Activated CD8-positive, alpha-beta memory T cell treated with anti-CD3 and anti-CD28 coated beads for 36 hours (primary cell): ENCODE data around the gene GGT5. TPM values are rescaled to one million over a fixed set of nuclear protein-coding genes. Genes with fewer than 3 reads are reported as not detected.
"Not testable (repeated sequence)": the region's sequence is repeated elsewhere in the genome, so short reads cannot be mapped to it uniquely, and the experiment has no call there.

Experiments
- CTCF ChIA-PET: fragments of 350-600 bp; sonication (Branson Sonifier 250); formaldehyde crosslinking; loops from one replicate; lab custom pipeline; 2021; ENCODE audit warnings: antibody characterized with exemption; lab: Charles Lee
- POLR2A ChIA-PET: fragments of 350-600 bp; sonication (Branson Sonifier 250); formaldehyde crosslinking; loops from one replicate; lab custom pipeline; 2021; ENCODE audit warnings: antibody characterized with exemption; lab: Charles Lee
- total RNA-seq, 2 experiments: library from RNA; stranded (reverse); gene quantifications; one replicate each; pipeline ENCODE4 v1.2.3, GENCODE V29; 2021

Gene GGT5
- total RNA-seq, 2 experiments from 2014 or later, result not detected

GRCh38 chr22:24189249-24190158, 55.4 kb downstream of the GGT5 start:
- CTCF ChIA-PET, result interaction anchor here (0.5 to 1.6 kb wide), 8 partner anchors 9 to 453 kb away, joined by 3 to 5 read pairs (median 3); no protein-coding TSS in a partner anchor

GRCh38 chr22:24188705-24189248, 56.1 kb downstream of the GGT5 start:
- POLR2A ChIA-PET, result no interaction called here
- CTCF ChIA-PET, result interaction anchor here (0.5 to 1.5 kb wide), 2 partner anchors 81 to 453 kb away, joined by 3 to 4 read pairs; no protein-coding TSS in a partner anchor

More at GRCh38 chr22:24189249-24190158, 55.4 kb downstream of the GGT5 start:
- POLR2A ChIA-PET, result no interaction called here

DNA sequence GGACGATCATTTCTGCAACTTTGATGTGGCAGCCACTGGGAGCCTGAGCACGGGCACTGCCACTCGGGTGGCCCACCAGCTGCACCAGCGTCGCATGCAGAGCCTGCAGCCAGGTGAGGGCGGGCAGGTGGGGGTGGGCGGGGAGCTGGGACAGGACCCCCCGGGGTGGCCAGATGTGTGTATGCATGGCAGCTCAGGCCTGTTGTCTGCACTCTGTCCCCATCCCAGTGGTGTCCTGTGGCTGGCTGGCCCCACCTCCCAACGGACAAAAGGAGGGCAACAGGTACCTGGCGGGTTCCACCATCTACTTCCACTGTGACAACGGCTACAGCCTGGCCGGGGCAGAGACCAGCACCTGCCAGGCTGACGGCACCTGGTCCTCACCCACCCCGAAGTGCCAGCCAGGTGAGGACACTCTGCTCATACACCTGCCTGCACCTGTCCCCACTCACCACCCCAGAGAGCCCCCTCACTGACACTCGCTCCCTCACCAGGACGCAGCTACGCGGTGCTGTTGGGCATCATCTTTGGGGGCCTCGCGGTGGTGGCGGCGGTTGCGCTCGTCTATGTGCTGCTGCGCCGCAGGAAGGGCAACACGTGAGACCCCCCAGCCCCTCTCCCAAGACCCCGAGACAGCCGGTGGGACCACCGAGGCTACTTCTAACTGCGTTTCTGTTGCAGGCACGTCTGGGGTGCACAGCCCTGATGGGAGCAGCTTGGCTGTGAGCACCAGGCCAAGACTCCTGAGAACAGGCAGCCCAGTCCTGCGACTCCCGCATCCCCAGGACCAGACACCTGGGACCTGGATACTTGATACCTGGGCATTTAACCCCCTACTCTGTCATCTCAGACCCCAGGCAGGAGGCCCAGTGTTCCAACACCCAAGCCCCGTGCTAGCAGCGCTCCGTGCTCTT, 56.9 kb downstream of the GGT5 start:
- POLR2A ChIA-PET, result no interaction called here
- CTCF ChIA-PET, result no interaction called here

- POLR2A ChIA-PET, result no interaction called here
- CTCF ChIA-PET, result no interaction called here
These were observed 57.8 kb downstream of the GGT5 start for GRCh38 chr22:24186892-24187670.

- ChIA-PET POLR2A (no interaction called here), CTCF (no interaction called here)
These were observed 58.5 kb downstream of the GGT5 start for GRCh38 chr22:24186352-24186740.

GRCh38 chr22:24185501-24186351, 59.2 kb downstream of the GGT5 start:
- ChIA-PET CTCF (no interaction called here), POLR2A (no interaction called here)

DNA sequence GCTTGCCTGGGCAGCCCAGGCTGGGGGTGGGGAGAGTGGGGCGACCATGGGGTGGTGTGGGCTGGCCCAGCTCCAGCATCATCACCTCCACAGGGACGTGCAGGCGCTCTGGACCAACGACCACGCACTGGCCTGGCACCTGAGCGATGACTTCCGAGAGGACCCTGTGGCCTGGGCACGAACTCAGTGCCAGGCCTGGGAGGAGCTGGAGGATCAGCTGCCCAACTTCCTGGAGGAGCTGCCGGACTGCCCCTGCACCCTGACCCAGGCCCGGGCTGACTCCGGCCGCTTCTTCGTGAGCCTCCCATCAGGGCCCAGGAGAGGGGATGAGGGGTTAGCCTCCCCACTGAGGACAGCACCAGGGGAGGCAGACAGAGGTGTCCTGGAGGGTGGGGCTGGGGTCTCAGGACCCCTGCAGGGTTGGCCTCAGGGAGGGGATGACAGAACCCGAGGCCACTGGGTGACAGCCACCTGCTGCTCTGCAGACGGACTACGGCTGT, 59.8 kb downstream of the GGT5 start:
- ChIA-PET POLR2A (no interaction called here), CTCF (no interaction called here)

DNA sequence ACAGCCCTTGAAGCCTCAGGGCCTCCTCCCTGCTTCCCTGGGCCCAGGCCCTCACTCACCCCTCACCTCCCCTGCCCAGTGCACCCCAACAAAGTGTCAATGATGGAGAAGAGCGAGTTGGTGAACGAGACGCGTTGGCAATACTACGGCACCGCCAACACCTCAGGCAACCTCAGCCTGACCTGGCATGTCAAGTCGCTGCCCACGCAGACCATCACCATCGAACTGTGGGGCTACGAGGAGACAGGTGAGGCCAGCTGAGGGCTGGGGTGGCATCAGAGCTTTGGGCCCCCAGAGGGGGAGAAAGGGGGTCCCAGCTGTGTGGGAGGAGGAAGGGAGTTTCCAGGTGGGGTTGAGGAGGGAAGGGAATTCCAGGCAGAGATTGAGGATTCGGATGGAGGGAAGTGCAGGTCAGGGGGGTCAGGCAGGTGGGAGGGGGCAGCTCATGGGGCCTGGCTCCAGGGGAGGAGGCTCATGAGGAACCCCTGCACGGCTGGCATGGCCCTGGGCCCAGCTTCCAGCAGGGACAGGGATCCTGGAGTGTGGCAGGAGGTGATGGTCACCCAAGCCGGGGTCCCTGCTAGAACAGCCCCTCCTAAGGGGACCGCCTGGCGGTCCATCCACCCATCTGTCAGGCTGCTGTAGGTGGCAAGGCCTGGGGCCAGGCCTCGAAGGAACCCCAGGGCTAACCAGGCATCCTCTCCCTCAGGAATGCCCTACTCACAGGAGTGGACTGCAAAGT, 60.7 kb downstream of the GGT5 start:
- ChIA-PET POLR2A (no interaction called here), CTCF (no interaction called here)

- ChIA-PET CTCF (no interaction called here), POLR2A (no interaction called here)
These were observed 61.4 kb downstream of the GGT5 start for GRCh38 chr22:24183321-24184031.

- POLR2A ChIA-PET, CTCF ChIA-PET: not testable (repeated sequence)
These were observed 62.0 kb downstream of the GGT5 start for GRCh38 chr22:24182900-24183246.

- POLR2A ChIA-PET, result no interaction called here
These were observed 62.6 kb downstream of the GGT5 start for GRCh38 chr22:24181996-24182899.

GRCh38 chr22:24181088-24181995, 63.5 kb downstream of the GGT5 start, which contains the start of gene SUSD2:
Gene SUSD2 (plus strand): TSS chr22:24181487. CDS start chr22:24181520, 33 bp downstream.
- CTCF ChIA-PET, result no interaction called here
- POLR2A ChIA-PET, result no interaction called here

More at GRCh38 chr22:24181996-24182899, 62.6 kb downstream of the GGT5 start:
- CTCF ChIA-PET, result no interaction called here

DNA sequence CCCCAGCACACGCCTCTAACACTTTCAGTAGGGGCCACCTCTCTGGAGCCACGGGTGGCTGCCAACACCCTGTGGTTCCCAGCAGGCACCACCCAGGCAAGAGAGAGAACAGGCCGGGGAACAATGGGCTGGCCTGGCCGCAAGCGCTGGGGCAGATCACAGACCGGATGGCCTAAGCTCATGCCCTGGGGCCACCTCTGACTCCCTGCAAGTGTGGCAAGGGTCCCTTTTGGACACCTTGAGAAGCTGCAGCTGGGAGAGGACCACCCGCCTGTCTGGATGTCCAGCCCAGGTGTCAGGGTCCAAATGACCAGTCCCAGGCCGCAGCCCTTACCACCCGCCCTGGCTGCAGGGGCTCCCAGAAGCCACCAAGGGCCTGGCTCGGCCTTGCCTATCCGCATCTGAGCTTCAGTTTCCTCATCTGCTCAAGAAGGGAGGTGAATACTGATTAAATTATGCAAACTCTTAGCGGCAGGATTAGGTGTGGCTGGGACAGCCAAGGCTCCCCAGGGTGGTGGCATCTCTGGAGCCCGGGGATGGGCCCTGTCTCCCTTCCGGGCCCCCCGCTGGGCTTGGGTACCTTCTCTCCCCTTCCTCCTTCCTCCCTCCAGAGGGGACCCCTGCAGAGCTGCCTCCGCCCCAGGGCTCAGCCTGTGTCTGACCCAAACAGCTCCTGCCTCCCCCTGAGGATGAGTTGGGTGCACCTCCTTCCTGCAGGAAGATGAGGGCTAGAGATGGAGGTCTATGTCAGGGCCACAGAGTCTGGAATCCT, 64.4 kb downstream of the GGT5 start:
- POLR2A ChIA-PET, result no interaction called here
- CTCF ChIA-PET, result no interaction called here
